ENCODE results near the gene PPP4R4. TPM values are rescaled to one million over a fixed set of nuclear protein-coding genes. Genes with fewer than 3 reads are reported as not detected.
"Not testable (repeated sequence)": the region's sequence is repeated elsewhere in the genome, so short reads cannot be mapped to it uniquely, and the experiment has no call there.

Gene PPP4R4
- total RNA-seq, 1 experiment from 2014 or later = 0.36 TPM

- peak; percentile 41 for DNase-seq (ENCODE audit: low read depth)
Observed at GRCh38 chr14:94180655-94181271, 6.6 kb downstream of the PPP4R4 start.

- DNase-seq (ENCODE audit: low read depth) = no peak
Observed at GRCh38 chr14:94181835-94182234, 7.7 kb downstream of the PPP4R4 start.

- no peak for DNase-seq (ENCODE audit: low read depth)
Observed at GRCh38 chr14:94192536-94192935, 18.4 kb downstream of the PPP4R4 start.

GRCh38 chr14:94193776-94194175 is 19.7 kb downstream of the PPP4R4 start:
- DNase-seq (ENCODE audit: low read depth) = no peak

- no peak for DNase-seq (ENCODE audit: low read depth)
Observed at GRCh38 chr14:94196057-94196456, 21.9 kb downstream of the PPP4R4 start.

GRCh38 chr14:94203473-94204210 is 29.5 kb downstream of the PPP4R4 start:
- DNase-seq (ENCODE audit: low read depth) = no peak

- peak; percentile 43 for DNase-seq (ENCODE audit: low read depth)
Observed at GRCh38 chr14:94213021-94213420, 38.9 kb downstream of the PPP4R4 start.

GRCh38 chr14:94213741-94214140 is 39.6 kb downstream of the PPP4R4 start:
- DNase-seq (ENCODE audit: low read depth) = no peak

GRCh38 chr14:94217116-94217515 is 43.0 kb downstream of the PPP4R4 start:
- DNase-seq (ENCODE audit: low read depth) = no peak

- DNase-seq (ENCODE audit: low read depth) = not testable (repeated sequence)
Observed at GRCh38 chr14:94218198-94218886, 44.2 kb downstream of the PPP4R4 start.

- DNase-seq (ENCODE audit: low read depth) = no peak
Observed at GRCh38 chr14:94224040-94224439, 49.9 kb downstream of the PPP4R4 start.

- no peak for DNase-seq (ENCODE audit: low read depth)
Observed at GRCh38 chr14:94225460-94226378, 51.6 kb downstream of the PPP4R4 start.

GRCh38 chr14:94227029-94227428 is 52.9 kb downstream of the PPP4R4 start:
- DNase-seq (ENCODE audit: low read depth) = no peak

GRCh38 chr14:94237046-94237445 is 62.9 kb downstream of the PPP4R4 start:
- no peak for DNase-seq (ENCODE audit: low read depth)

GRCh38 chr14:94237983-94238382 is 63.9 kb downstream of the PPP4R4 start:
- DNase-seq (ENCODE audit: low read depth) = no peak

GRCh38 chr14:94239406-94239805 is 65.3 kb downstream of the PPP4R4 start:
- no peak for DNase-seq (ENCODE audit: low read depth)

- no peak for DNase-seq (ENCODE audit: low read depth)
Observed at GRCh38 chr14:94244182-94244581, 70.1 kb downstream of the PPP4R4 start.

GRCh38 chr14:94264195-94264594 is 90.1 kb downstream of the PPP4R4 start:
- DNase-seq (ENCODE audit: low read depth) = not testable (repeated sequence)

- no peak for DNase-seq (ENCODE audit: low read depth)
Observed at GRCh38 chr14:94267352-94267751, 93.2 kb downstream of the PPP4R4 start.

GRCh38 chr14:94268582-94268981 is 94.5 kb downstream of the PPP4R4 start:
- DNase-seq (ENCODE audit: low read depth) = not testable (repeated sequence)

GRCh38 chr14:94269156-94269555 is 95.0 kb downstream of the PPP4R4 start:
- DNase-seq (ENCODE audit: low read depth) = no peak
